PFSK-1 (cell line): Measurements from ENCODE around the gene TPM3.

Source experiments
- FOXP2 ChIP-seq: optimal IDR thresholded peaks from 2 replicates; pipeline ENCODE3; 2011; ENCODE audit warnings: borderline replicate concordance, control low read depth, inconsistent platforms; ENCODE audit not compliant: insufficient read depth; ENCODE audit errors: extremely low read length, extremely low read depth
- POLR2AphosphoS5 ChIP-seq: IDR thresholded peaks from 2 replicates; pipeline ENCODE4 v1.6.1; 2012; ENCODE audit warnings: low read depth, mild to moderate bottlenecking, control low read depth, low read length, moderate library complexity
- REST ChIP-seq, 2 experiments: IDR thresholded peaks; 2 replicates each; pipeline versions ENCODE4 v1.6.1 to v1.8.0; 2011 to 2012; ENCODE audit warnings: low read depth in 2 of 2, low read length in 2 of 2, control low read depth in 1 of 2, inconsistent platforms in 1 of 2, mild to moderate bottlenecking in 1 of 2, moderate library complexity in 1 of 2; ENCODE audit not compliant: insufficient read depth in 1 of 2
- SIN3A ChIP-seq: IDR thresholded peaks from 2 replicates; pipeline ENCODE4 v1.6.1; 2012; ENCODE audit warnings: mild to moderate bottlenecking, low read length, moderate library complexity, borderline replicate concordance; ENCODE audit not compliant: insufficient read depth
- TAF1 ChIP-seq: IDR thresholded peaks from 2 replicates; pipeline ENCODE4 v1.6.1; 2012; ENCODE audit warnings: low read length, control low read depth, borderline replicate concordance; ENCODE audit not compliant: insufficient read depth

GRCh38 chr1:154236855-154237254, 45.0 kb upstream of the TPM3 start:
- TF ChIP-seq POLR2AphosphoS5 (no peak), SIN3A (no peak), TAF1 (no peak), REST (IDR thresholded peaks at IDR 0.05; ENCODE audit: insufficient read depth in 1 of 2, low read depth in 2 of 2, low read length in 2 of 2) (no peak), FOXP2 (no peak)
